HG02938 (cell line): ENCODE results near the gene BACE1-AS.
"Not testable (repeated sequence)": the region's sequence is repeated elsewhere in the genome, so short reads cannot be mapped to it uniquely, and the experiment has no call there.

Source experiments
- ATAC-seq: cut with Tn5 transposase; IDR thresholded peaks from one replicate; pipeline ENCODE4 v1.9.1; 2021; ENCODE audit warnings: mild to moderate bottlenecking, moderate library complexity; ENCODE audit not compliant: unreplicated experiment

Gene BACE1-AS

GRCh38 chr11:117290809-117291396 lies at the start of gene BACE1-AS:
Gene BACE1-AS, plus strand, starts transcription at chr11:117291346.
- ATAC-seq: no peak

DNA sequence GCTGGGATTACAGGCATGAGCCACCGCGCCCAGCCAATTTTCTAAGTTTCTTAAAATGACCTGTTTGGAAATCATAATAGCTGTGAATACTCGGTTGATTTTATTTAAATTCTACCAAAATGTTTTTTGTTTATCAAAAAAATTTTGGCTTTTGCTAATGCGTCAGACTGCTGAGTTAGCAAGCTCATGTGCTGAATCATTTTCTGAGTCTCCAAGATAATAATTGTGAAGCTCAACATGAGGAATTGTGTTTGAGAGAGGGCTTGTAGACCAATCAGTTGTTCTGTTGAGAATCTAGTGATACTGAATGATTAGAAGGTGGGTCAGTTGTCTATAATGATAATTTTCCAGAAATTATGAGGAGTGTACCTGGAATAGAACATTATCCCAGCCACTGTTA lies 42.8 kb upstream of the BACE1-AS start:
- no peak for ATAC-seq

DNA sequence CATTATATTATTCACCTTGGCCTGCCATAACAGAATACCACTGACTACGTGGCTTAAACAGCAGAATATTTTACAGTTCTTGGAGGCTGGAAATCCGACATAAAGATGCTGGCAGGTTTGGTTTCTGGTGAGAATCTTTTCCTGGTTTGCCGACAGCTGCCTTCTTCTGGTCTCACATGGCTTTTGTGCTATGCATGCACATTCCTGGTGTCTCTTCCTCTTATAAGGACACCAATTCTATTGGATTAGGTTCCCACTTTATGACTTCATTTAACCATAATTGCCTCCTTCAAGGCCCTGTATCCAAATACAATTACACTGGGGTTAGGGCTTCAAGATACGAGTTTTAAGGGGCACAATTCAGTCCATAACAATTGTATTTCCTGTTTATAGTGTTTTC lies 41.6 kb upstream of the BACE1-AS start:
- ATAC-seq: no peak

DNA sequence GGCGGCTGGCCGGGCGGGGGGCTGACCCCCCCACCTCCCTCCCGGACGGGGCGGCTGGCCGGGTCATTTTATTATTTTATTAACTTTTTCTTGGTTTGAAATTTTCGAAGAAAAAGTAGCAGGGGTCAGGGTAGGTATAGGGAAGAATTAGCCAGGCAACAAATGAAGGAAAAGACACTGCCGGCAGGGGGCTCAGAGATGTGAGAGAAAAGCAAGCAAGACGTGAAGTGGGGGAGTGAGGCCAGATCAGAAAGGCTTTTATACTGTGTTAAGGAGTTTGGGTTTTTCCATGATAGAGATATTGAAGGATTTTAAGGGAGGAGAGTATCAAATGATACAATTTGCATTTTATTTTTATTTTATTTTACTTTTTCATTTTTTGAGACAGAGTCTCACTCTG lies 39.6 kb upstream of the BACE1-AS start:
- ATAC-seq: no peak

DNA sequence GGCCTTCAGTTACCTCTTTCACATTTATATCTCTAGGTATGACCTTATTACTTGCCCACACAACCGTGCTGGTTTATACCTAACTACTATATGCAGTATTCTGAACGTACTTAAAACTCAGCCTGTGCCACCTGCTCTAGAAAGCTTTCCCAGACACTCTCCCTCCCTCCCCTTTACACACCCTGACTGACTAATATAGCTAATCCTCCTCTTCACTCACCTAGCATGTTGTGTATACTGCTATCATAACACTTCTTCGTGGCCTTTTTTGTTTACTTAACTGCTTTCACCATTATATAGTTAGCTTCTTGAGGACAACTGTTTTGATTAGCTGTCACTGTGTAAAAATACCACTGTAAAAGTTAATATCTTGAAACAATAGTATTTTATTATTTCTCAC lies 35.2 kb upstream of the BACE1-AS start:
- no peak for ATAC-seq

GRCh38 chr11:117256573-117256972 lies 34.6 kb upstream of the BACE1-AS start:
- no peak for ATAC-seq

GRCh38 chr11:117258576-117258975 lies 32.6 kb upstream of the BACE1-AS start:
- ATAC-seq: no peak

DNA sequence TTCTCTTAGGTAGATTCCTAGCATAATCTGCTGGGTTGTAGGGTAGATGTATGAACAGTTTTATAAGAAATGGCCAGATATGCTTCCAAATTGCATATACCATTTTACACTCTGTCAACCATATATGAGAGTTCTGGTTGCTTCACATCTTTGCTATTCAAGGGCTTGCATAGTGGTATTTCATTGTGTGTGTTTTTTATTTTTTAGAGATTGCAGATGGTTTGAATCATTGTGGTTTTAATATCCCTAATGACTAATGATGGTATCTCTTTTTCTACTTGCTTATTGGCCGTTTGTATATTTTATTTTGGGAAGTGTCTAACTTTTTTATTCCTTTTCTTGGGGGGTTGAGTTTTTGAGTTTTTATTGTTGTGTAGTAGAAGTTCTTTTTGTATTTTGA lies 31.7 kb upstream of the BACE1-AS start:
- ATAC-seq: no peak

DNA sequence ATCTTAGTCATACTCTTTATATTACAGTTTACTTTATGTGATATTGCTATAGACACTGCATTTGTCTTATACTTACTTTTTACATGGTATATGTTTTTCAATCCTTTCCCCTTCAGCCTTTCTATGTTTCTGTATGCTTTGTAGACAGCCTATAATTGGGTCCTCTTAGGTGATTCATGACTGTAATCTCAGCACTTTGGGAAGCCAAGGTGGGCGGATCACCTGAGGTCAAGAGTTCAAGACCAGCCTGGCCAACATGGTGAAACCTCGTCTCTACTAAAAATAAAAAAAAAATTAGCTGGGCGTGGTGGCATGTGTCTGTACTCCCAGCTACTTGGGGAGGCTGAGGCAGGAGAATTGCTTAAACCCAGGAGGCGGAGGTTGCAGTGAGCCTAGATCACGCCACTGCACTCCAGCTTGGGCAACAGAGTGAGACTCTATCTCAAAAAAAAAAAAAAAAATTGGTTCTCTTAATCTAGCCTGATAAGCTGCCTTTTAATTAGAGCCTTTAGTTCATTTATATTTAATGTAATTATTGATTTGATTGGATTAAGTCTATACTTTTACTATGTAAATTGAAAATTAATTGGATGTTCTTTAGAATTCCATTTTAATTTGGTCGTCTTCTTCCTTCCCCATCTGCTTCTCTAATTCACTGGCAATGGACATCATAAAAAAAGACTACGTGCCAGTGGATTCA lies 26.4 kb upstream of the BACE1-AS start:
- ATAC-seq: not testable (repeated sequence)

DNA sequence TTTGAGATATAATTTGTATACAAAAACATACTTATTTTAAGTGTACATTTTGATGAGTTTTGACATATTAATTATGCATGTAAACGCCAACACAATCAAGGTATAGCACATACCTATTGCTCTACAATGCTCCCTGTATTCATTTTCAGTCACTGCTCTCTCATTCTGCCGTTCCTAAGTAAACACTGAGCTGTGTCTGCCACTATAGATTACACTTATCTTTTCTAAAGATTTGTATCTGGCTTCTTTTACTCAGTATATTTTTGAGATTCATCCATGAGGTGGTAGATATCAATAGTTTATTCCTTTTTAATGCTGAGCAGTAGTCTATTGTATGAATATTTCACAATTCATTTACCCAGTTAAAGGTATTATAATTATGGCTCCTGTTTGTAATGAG lies 25.4 kb upstream of the BACE1-AS start:
- ATAC-seq: no peak

GRCh38 chr11:117269856-117270255 lies 21.3 kb upstream of the BACE1-AS start:
- no peak for ATAC-seq

GRCh38 chr11:117271208-117271607 lies 19.9 kb upstream of the BACE1-AS start:
- no peak for ATAC-seq

- not testable (repeated sequence) for ATAC-seq
Observed at GRCh38 chr11:117272175-117272574, 19.0 kb upstream of the BACE1-AS start.

GRCh38 chr11:117273550-117274289 lies 17.4 kb upstream of the BACE1-AS start:
- no peak for ATAC-seq

DNA sequence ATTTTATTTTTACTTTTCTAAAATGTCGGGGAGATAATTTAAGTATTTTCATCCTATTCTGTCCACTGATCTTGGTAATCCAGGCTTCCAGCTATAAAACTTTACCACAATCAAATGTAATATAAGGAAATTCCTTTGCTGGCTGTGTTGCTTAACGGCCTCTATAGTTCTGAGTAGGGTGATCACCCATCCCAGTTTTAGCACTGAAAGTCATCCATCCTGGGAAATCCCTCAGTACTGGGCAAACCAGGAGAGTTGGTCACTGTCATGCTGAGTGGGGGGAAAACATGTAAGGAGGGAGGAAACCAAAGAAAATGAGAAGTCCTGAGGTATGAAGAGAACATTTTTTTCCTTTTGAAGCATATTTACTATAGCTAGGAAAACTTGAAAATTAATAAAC lies 12.8 kb upstream of the BACE1-AS start:
- no peak for ATAC-seq

- ATAC-seq: no peak
Observed at GRCh38 chr11:117279711-117280376, 11.3 kb upstream of the BACE1-AS start.

- ATAC-seq: no peak
Observed at GRCh38 chr11:117281159-117281558, 10.0 kb upstream of the BACE1-AS start.

GRCh38 chr11:117281869-117282268 lies 9.3 kb upstream of the BACE1-AS start:
- no peak for ATAC-seq

DNA sequence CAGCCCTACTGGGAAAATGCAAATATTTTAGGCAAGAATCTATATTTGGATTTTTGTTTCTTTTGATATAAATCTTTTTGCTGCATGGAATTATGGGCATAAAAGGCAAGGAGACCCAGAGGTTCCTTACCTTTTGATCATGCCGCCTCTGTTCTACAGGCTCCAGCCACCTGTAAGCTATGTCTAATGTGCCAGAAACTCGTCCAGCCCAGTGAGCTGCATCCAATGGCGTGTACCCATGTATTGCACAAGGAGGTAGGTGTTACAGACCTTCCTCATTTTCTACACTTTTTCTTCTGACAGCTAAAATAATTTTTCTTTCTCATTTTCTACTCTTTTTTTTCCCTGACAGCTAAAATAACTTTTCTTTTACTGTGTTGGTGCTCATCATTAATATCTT lies 8.2 kb upstream of the BACE1-AS start:
- ATAC-seq: no peak

GRCh38 chr11:117284053-117284452 lies 7.1 kb upstream of the BACE1-AS start:
- no peak for ATAC-seq

GRCh38 chr11:117286588-117286987 lies 4.6 kb upstream of the BACE1-AS start:
- no peak for ATAC-seq

GRCh38 chr11:117287668-117288067 lies 3.5 kb upstream of the BACE1-AS start:
- no peak for ATAC-seq
